Spinal cord (tissue), 10 donors: ENCODE data around the gene WFS1. TPM values are rescaled to one million over a fixed set of nuclear protein-coding genes. Genes with fewer than 3 reads are reported as not detected.

ENCODE experiments used
- DNase-seq, 6 donors: peaks; one replicate each; pipeline versions ENCODE4 v3.0.0 to v3.0.0-alpha.2; 2013 to 2015; ENCODE audit warnings: low spot score in 6 of 6, low read depth in 4 of 6
- H3K27ac ChIP-seq: one replicate; pipeline ENCODE4 v1.5.1; 2013; ENCODE audit warnings: low read depth, low read length, control low read depth
- H3K27me3 ChIP-seq: one replicate; pipeline ENCODE4 v1.6.1; 2013; ENCODE audit warnings: low read length; ENCODE audit not compliant: control insufficient read depth, insufficient read depth
- H3K36me3 ChIP-seq: one replicate; pipeline ENCODE4 v1.6.1; 2013; ENCODE audit warnings: low read length; ENCODE audit not compliant: control insufficient read depth, insufficient read depth
- H3K4me1 ChIP-seq: one replicate; pipeline ENCODE4 v1.6.1; 2013; ENCODE audit warnings: low read length; ENCODE audit not compliant: control insufficient read depth, insufficient read depth
- H3K4me3 ChIP-seq: one replicate; pipeline ENCODE4 v1.5.1; 2013; ENCODE audit warnings: low read depth, low read length, control low read depth
- H3K9me3 ChIP-seq: one replicate; pipeline ENCODE4 v1.6.1; 2013; ENCODE audit warnings: low read length; ENCODE audit not compliant: control insufficient read depth, insufficient read depth
- WGBS: methylation state at CpG from one replicate; pipeline ENCODE4 v1.1.5; 2013; ENCODE audit warnings: missing lambda C conversion rate; ENCODE audit not compliant: insufficient coverage; 5-methylcytosine and 5-hydroxymethylcytosine counted together
- polyA plus RNA-seq, 2 donors: library from polyadenylated mRNA; unstranded; fragments of 120-200 nt; gene quantifications; one replicate each; pipeline ENCODE4 v1.2.1, GENCODE V29; 2013; ENCODE audit not compliant: insufficient read length in 2 of 2
- total RNA-seq, 2 donors: library from RNA; depleted of rRNA in 1 of 2; stranded (reverse); fragments of 120-200 nt in 1 of 2; fragments of >200 nt in 1 of 2; gene quantifications; one replicate each; pipeline versions ENCODE4 v1.2.3 to v1.2.4, GENCODE V29; 2013 to 2014
- donor health status: healthy.

Gene WFS1
- total and polyA plus RNA-seq, 4 donors, result 13.7 to 42.1 (median 29.9) TPM

- Histone ChIP-seq H3K36me3 (peaks cover 87% of the 10 kb centered on the region), H3K27ac (no peak overlapping the region), H3K4me3 (no peak overlapping the region), H3K27me3 (no peaks in the 10 kb centered on the region), H3K9me3 (no peaks in the 10 kb centered on the region), H3K4me1 (no peaks in the 10 kb centered on the region)
- no peak for DNase-seq
- WGBS, result 93% methylated on average over 22 of the region's 27 CpGs
These were observed 25.2 kb downstream of the WFS1 start for GRCh38 chr4:6294705-6295421.

GRCh38 chr4:6295495-6295894, 25.8 kb downstream of the WFS1 start:
- 95% methylated on average over 14 of the region's 14 CpGs for WGBS
- Histone ChIP-seq H3K27me3 (no peaks in the 10 kb centered on the region), H3K9me3 (no peaks in the 10 kb centered on the region), H3K4me3 (no peak overlapping the region), H3K4me1 (no peaks in the 10 kb centered on the region), H3K27ac (no peak overlapping the region), H3K36me3 (peaks cover 87% of the 10 kb centered on the region)
- no peak for DNase-seq

- Histone ChIP-seq H3K27ac (no peak overlapping the region), H3K36me3 (peaks cover 87% of the 10 kb centered on the region), H3K9me3 (no peaks in the 10 kb centered on the region), H3K27me3 (no peaks in the 10 kb centered on the region), H3K4me3 (no peak overlapping the region), H3K4me1 (no peaks in the 10 kb centered on the region)
- 83% methylated on average over 9 of the region's 9 CpGs for WGBS
- DNase-seq, result no peak
These were observed 26.4 kb downstream of the WFS1 start for GRCh38 chr4:6296026-6296425.

- H3K4me1 ChIP-seq, result no peaks in the 10 kb centered on the region
- WGBS, result 88% methylated on average over 9 of the region's 15 CpGs
- no peaks in the 10 kb centered on the region for H3K27me3 ChIP-seq
- H3K4me3 ChIP-seq, result no peak overlapping the region
- H3K36me3 ChIP-seq, result peaks cover 87% of the 10 kb centered on the region
- no peak for DNase-seq
- no peaks in the 10 kb centered on the region for H3K9me3 ChIP-seq
- no peak overlapping the region for H3K27ac ChIP-seq
These were observed 27.7 kb downstream of the WFS1 start for GRCh38 chr4:6297266-6297815.

- H3K27ac ChIP-seq, result no peak overlapping the region
- H3K36me3 ChIP-seq, result peaks cover 87% of the 10 kb centered on the region
- no peaks in the 10 kb centered on the region for H3K27me3 ChIP-seq
- DNase-seq, result no peak
- H3K9me3 ChIP-seq, result no peaks in the 10 kb centered on the region
- 68% methylated on average over 13 of the region's 13 CpGs for WGBS
- no peaks in the 10 kb centered on the region for H3K4me1 ChIP-seq
- H3K4me3 ChIP-seq, result no peak overlapping the region
These were observed 28.4 kb downstream of the WFS1 start for GRCh38 chr4:6298035-6298434.

GRCh38 chr4:6298852-6299251, 29.2 kb downstream of the WFS1 start:
- no peaks in the 10 kb centered on the region for H3K4me1 ChIP-seq
- H3K27ac ChIP-seq, result no peak overlapping the region
- no peak overlapping the region for H3K4me3 ChIP-seq
- WGBS, result 80% methylated on average over 6 of the region's 6 CpGs
- no peaks in the 10 kb centered on the region for H3K9me3 ChIP-seq
- H3K36me3 ChIP-seq, result peaks cover 87% of the 10 kb centered on the region
- no peaks in the 10 kb centered on the region for H3K27me3 ChIP-seq
- no peak for DNase-seq

- Histone ChIP-seq H3K4me3 (no peak overlapping the region), H3K36me3 (peaks cover 87% of the 10 kb centered on the region), H3K9me3 (no peaks in the 10 kb centered on the region), H3K27ac (no peak overlapping the region), H3K27me3 (no peaks in the 10 kb centered on the region), H3K4me1 (no peaks in the 10 kb centered on the region)
- no peak for DNase-seq
- 95% methylated on average over 12 of the region's 12 CpGs for WGBS
These were observed 30.2 kb downstream of the WFS1 start for GRCh38 chr4:6299875-6300274.

GRCh38 chr4:6300359-6300758, 30.7 kb downstream of the WFS1 start:
- H3K36me3 ChIP-seq, result peaks cover 85% of the 10 kb centered on the region
- no peaks in the 10 kb centered on the region for H3K9me3 ChIP-seq
- no peaks in the 10 kb centered on the region for H3K27me3 ChIP-seq
- WGBS, result 82% methylated on average over 9 of the region's 11 CpGs
- no peak overlapping the region for H3K27ac ChIP-seq
- no peak for DNase-seq
- H3K4me1 ChIP-seq, result no peaks in the 10 kb centered on the region
- H3K4me3 ChIP-seq, result no peak overlapping the region

GRCh38 chr4:6301051-6301731, 31.5 kb downstream of the WFS1 start:
- Histone ChIP-seq H3K27ac (no peak overlapping the region), H3K36me3 (peaks cover 77% of the 10 kb centered on the region), H3K4me1 (no peaks in the 10 kb centered on the region), H3K9me3 (no peaks in the 10 kb centered on the region), H3K4me3 (no peak overlapping the region), H3K27me3 (no peaks in the 10 kb centered on the region)
- no peak for DNase-seq
- WGBS, result 91% methylated on average over 33 of the region's 35 CpGs
